ENCODE measurements around the gene RANBP3.
A peak's percentile ranks its signal among the peaks of the same experiment; 100 is the strongest.
"Not testable (repeated sequence)": the region's sequence is repeated elsewhere in the genome, so short reads cannot be mapped to it uniquely, and the experiment has no call there.

Gene RANBP3

DNA sequence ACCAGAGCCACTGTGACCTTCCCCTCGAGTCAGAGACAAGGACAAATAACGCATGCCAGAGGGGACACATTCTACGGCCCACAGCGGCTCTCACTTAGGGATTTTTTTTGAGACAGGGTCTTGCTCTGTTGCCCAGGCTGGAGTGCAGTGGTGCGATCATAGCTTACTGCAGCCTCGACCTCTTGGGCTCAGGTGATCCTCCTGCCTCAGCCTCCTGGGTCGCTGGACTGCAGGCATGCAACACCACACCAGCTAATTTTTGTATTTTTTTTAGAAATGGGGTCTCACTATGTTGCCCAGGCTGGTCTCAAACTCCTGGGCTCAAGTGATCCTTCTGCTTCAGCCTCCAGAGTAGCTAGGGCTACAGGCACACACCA is 28.1 kb upstream of the RANBP3 start:
- not testable (repeated sequence) for DNase-seq (ENCODE audit: low read depth)

DNA sequence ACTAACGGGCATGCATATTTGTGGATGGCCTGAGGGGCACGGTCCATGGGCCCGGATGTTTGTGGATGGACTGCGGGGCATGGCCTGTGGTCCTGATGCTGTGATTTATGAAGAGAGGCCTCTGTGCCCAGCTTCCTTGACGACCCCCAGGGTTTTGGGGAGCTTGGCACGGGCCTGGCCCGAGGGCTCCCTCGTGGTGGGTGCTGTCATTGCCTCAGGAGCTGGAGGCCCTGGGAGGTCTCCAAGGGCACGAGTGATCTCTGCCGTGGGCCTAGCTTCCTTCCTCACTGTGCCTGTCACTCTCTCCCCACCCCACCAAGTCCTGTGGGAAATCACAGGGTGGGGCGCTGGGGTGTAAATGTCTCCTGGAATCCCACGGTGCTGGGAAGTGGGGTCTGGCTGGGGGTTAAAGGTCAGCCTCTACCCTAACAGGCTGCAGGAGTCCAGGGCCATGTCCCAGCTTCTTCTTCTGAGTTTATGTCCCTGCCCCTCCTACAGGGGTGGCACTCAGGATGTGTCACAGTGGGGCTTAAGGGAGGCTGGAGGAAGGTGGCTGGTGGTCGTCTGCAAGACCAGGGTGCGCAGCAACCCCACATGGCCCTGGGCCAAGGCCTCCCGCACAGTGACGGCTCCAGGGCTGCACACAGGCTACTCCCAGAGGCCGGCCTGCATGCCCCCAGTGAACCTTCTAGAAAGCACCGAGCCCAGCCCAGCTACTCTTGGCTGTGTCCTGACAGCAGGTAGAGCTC is 27.6 kb upstream of the RANBP3 start:
- no peak for DNase-seq (ENCODE audit: low read depth)

DNA sequence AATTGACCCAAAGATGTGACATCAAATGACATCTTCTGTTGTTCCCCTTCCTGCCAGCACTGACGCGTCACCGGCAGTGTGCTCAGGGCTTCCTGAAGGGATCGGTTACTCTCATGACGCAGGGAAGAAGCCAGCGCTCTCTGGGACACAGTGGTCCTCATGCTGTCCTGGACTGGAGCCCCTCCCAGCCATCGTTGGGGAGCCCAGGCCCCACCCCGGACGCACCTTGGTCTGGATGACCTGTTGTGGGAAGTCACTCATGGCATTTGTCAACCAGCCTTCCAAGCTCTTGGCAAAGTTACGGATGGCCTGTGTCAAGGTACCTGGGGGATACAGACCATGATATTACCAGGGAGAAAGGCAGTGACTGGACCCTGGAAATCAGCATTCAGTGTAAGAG is 26.0 kb upstream of the RANBP3 start:
- DNase-seq (ENCODE audit: low read depth) = no peak

DNA sequence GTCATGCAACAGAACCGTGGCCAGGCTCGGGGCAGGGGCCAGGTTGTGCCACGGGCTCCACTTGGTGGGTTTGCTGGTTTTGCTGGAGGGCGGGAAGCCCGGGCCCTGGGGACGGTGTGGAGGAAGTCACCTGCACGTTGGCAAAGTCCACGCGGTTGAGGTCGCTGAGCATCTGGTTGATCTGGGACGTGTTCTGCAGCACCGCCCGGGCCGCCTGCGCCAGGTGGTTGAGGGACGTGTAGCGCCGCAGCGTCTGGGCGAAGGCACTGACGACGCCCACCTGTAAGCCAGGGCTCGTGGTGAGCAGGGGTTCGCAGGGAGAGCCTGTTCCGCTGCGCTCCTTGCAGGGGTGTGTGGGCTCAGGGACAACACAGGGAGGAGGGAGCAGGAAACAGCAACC is 24.7 kb upstream of the RANBP3 start:
- no peak for DNase-seq (ENCODE audit: low read depth)

DNA sequence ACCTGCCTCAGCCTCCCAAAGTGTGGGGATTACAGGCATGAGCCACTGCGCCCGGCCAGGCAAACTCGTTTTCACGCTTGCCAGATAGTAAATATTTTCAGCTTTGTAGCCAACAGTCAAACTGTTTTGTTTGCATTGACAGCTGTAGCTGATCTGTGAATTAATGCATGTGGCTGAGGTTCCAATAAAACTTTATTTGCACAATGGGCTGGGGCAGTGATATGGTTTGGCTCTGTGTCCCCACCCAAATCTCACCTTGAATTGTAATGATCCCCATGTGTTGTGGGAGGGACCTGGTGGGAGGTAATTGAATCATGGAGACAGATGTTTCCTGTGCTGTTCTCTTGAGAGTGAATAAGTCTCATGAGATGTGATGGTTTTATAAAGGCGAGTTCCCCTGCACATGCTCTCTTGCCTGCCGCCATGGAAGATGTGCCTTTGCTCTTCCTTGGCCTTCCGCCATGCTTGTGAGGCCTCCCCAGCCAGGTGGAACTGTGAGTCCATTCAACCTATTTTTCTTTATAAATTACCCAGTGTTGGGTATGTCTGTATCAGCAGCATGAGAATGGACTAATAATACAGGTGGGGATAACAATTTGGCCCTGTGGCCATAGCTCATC is 22.4 kb upstream of the RANBP3 start:
- DNase-seq (ENCODE audit: low read depth) = no peak

DNA sequence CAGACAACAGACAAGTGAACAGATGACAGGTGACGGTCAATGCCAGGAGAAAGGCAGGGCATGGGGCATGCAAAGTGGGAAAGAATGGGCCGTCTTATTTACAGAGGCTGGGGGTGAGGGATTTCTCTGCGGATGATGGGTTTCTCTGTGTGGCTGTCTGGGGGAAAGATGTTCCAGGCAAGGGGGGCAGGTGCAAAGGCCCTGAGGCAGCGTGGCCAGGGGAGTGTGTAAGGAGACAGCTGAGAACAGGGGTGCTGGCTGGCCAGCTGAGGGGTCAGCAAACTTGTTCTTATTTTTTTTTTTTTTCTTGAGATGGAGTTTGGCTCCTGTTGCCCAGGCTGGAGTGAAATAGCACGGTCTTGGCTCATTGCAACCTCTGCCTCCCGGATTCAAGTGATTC is 21.8 kb upstream of the RANBP3 start:
- no peak for DNase-seq (ENCODE audit: low read depth)

DNA sequence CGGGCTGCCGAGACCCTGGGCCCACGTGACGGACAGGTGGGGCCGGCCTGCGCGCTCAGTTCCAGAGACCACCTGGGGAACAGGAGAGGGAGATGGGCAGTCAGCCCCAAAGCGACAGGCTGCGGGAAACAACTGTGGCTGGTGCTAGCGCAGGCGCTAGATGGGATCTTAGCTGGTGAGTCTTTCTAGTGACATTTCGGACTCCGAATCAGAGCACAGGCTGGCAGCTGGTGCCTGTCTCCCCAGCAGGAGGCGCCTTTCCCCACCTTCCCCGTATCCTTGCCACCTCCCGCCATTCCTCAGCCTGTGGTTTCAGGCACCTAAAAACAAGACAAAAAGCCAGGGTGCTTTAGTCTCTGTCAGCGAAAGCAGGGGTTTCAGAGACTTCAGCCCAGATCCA is 19.4 kb upstream of the RANBP3 start:
- DNase-seq (ENCODE audit: low read depth) = no peak

DNA sequence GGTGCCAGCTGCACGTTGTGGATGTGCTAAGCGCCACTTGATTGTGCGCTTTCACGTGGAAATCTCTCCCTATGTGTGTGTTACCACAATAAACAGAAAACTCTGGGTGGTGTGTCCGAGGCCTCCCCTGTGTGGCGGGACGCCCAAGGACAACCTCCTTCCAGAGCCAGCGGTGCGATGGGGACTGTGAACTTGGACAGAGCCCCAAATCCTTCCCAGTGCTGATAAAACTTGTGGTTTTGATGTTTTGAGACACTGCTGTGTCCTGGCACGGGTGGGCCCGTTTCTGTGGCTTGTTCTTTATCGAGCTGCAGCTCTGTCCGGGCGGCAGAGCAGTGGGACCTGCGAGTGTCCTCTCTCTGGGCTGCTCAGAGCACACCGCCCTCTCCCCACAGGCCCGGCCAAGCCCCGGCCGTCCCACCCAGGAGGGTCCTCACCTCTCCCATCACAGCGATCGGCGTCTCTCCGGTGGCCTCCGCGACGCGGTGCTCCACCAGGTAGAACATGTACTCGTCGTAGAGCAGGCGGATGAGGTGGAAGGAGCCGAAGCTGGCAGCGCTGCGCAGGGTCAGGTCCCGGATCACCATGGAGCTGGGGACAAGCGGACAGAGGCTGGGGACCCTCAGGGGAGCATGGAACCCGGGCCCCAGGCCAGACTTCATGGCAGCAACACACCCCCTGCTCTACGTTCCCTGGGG is 18.8 kb upstream of the RANBP3 start:
- DNase-seq (ENCODE audit: low read depth) = no peak

DNA sequence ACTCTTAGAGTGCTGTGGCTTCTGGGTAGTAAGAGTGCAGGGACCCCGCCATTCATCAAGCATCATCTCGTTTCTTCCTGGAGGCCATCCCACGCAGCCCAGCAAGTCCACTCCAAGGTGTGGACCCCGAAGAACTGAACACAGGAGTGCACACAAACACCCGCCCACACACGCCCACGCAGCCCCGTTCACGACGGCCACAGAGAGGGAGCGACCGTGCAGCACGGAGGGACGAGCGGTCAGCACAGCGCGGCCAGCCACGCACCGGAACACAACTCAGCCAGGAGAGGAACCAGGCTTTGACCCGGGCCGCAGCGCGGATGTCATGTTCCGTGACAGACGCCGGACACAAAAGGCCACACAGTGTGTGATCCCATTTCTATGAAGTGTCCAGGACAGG is 18.2 kb upstream of the RANBP3 start:
- no peak for DNase-seq (ENCODE audit: low read depth)

DNA sequence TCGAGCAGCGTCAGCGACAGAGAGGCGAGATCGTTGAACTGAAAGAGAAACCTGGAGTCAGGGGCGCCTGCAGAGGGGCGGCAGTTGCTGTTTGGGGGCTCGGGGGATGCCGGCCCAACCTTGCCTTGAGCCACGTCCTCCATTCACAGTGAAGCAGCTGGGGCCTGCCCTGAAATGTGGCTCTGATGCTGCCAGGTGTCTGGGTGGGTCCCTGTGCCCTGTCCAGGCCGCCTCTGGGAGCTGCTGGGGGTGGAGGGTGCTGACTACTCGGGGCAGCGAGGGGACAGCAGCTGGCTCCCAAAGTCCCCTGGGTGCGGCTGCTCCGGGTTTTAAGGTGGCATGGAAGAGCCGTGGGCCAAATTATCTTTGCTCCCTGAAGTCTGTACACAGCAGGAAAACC is 17.7 kb upstream of the RANBP3 start:
- no peak for DNase-seq (ENCODE audit: low read depth)

DNA sequence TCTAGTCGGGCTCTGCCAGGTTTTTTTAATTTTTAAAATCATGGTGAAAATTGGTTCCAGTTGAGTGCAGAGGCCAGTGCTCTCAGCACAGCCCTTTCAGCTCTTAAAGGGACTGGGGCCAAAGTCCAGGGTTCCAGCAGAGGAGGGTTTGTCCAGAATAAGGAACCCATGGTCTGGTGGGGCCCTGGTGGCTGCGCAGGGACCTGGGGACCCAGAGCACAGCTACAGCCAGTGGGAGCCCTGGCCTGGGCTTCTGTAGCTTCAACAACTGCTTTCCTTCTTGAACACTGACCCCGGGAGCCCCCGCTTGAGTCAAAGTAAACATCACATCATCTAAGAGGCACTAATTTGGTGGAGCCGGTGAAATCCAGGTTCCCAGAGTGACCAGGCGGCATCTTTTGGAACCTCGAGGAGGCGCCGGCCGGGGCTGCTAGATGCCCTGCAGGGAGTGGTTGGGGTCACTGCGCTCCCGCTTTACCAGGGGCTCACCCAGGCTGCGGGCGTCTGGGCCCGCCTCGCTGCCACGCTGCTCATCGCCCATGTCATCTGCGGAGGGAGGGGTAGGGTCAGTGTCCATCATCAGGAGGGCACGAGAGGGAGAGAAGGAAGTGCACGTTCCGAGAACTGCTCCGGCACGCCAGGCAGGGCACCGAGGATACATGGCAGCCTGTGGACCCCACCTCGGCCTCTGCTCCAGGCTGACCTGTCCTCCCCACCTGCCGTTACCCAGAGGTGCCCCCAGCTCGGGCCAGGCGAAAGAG is 16.6 kb upstream of the RANBP3 start:
- DNase-seq (ENCODE audit: low read depth) = no peak

DNA sequence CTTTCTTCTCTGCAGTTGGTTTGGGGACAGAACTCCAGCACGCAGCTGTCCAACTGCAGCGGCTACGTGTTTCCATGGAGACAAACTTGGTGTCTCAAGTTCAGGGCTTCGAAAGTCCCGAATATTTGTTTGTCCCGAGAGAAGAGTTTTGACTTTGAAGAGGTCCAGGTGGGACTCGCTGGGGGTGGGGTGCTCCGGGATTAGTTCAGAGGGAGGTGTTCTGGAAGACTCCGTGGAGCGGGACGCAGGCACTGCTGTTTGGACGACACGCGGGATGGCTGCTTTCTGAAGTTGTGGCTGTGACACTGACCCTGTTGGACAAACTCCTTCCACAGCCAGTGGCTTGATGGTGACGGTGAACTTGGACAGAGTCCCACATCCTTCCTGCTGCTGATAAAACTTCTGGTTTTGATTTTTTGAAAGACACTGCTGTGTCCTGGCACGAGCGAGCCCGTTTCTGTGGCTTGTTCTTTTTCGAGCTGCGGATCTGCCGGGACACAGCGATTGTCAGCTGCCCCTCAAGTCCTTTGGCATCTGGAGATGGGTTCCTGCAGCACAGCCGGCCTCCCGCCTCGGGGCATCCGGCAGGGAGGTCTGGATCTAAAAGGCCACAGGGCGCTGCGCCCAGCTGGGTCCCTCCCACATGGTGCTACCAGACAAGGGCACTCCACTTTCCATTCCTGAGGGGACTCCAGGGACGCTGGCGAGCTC is 15.9 kb upstream of the RANBP3 start:
- no peak for DNase-seq (ENCODE audit: low read depth)

DNA sequence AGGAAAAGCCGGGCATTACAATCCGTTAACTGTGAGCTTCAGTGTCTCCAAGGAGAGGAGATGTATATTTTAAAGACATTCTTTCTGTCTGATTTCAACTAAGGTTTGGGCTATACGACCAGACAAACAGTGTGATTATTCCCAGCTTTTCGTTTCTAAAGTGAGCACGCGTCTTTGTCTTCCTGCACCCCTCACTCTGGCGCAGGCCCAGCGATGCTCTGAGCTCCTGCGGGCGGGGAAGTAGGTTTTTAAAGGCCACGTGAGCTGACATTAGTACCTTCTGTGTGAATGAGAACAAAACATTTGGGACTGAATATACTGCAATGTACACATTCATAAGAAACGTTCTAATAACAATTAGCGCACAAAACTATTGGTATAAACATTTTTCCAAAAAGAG is 15.3 kb upstream of the RANBP3 start:
- no peak for DNase-seq (ENCODE audit: low read depth)

DNA sequence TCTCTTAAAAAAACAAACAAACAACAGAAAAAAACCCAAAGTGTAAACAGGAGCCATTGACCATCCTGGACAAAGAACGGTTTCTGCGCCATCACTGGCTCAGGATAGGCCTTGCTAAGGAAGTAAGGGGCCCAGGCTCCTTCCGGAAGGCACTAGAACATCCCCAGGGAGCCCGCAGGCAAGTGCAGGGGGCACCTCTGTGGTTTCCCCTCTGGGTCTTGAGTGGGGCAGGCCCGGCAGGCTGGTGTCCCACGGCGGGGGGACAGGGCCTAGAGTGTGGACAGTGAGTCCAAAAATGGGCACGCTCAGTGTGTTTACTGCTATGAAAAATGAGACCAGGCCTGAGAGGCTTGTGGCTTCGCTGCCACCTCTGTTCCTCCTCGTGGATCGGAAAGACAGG is 14.8 kb upstream of the RANBP3 start:
- no peak for DNase-seq (ENCODE audit: low read depth)

DNA sequence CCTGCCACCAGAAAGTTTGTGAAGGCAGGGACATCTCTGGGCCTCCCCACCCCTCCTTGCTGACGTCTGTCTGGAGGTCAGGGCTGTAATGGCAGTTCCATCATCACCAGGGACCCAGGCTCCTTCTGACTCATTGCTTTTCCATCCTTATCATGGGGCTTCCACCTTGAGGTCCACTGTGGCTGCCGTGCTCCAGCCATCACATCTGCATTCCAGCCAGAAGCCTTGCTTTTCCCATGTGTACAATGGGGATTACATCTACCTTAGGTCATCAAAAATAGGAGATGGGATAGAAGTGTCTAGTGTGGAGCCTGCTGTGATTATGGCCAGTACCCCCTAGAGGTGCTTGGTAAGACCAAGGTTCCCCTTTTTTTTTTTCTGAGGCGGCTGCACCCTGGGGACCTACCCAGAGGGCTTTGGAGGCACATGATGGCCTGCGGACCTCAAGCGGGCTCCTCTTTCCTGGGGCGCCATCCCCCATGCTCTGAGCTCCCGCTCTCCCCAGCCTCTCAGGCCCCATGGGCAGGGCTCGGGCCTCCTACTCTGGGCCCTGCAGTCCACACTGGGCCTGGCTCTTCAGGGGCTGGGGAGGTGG is 13.4 kb upstream of the RANBP3 start:
- no peak for DNase-seq (ENCODE audit: low read depth)

DNA sequence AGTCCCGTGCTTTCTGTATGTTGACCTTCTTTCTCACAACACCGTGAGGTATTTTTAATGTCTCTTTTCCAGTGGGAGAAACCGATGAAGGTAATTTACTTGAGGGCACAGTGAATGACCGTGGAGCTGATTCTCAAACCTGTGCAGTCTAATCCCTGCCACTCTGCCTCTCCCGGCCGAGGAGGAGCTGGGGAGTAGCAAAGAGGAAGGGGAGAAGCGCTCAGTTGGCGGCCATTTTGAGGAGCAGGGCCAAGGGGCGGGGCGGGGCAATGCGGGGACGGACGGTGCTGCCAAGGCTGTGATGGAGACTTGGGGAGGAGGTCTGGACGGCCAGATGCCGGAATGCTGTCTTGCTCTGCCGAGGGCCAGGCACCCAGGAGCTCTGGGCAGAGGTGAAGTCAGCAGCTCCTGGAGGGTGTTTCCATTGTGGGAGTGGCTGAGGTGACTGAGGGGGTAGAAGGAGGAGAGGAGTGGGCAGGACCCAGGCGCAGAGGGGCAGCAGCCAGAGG is 12.4 kb upstream of the RANBP3 start:
- no peak for DNase-seq (ENCODE audit: low read depth)

DNA sequence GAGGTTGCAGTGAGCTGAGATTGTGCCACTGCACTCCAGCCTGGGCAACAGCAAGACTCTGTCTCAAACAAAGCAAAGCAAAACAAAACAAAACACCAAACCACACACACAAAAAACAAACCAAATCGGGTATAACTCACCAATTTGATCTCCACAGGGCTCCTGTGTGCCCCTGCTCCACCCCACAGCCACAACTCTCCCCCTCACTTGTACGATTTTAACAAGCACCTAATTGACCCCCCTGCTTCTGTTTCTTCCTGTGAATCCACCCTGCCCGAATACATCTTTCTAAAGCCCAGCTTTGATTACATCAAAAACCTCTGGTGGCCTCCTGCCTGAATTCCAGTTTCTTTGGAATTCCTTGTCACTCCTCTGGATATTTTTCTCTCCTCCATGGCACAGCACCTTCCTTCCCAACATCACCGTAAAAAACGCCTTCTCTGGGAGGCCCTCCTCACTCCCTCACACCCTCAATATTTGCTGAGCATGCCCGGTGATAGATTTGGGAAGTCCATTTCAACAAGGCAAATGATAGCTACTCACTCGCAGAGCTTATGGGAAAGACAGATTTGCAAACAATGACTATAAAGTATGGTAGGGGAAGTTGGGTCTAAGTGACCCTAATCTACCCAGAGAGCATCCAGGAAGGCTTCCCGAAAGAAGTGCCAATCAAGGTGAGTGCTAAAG is 11.6 kb upstream of the RANBP3 start:
- DNase-seq (ENCODE audit: low read depth) = no peak

DNA sequence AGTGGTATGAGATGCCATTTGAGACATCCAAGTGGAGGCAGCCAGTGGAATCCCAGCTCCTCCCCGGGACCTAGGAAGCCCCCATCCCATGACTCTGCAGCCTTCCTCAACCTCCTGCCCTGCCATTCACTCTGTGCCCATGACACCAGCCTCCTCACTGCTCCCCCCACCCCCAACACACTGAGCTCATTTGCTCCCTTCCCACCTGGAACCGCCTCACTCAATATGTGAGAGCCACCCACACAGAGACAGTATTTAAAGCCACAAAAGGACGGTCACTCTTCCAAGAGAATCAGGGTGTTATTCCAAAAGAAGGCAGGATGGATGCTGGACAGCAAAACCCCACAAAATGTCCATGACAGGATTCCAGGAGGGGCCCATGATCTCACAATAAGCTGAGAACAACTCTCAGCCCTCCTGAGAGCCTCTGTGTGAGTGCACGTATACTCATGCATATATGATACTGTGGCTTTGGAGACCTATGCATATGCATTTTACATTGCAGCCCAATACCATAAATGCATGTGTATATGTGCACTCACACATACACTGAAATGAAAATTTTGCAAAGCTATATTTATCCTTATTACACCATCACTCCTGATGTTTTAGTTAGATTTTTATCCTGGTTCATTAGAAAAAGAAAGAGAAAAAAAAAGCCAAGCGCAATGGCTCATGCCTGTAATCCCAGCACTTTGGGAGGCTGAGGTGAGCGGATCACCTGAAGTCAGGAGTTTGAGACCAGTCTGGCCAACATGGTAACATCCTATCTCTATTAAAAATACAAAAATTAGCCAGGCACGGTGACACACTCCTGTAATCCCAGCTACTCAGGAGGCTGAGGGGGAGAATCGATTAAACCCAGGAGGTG is 10.8 kb upstream of the RANBP3 start:
- no peak for DNase-seq (ENCODE audit: low read depth)

DNA sequence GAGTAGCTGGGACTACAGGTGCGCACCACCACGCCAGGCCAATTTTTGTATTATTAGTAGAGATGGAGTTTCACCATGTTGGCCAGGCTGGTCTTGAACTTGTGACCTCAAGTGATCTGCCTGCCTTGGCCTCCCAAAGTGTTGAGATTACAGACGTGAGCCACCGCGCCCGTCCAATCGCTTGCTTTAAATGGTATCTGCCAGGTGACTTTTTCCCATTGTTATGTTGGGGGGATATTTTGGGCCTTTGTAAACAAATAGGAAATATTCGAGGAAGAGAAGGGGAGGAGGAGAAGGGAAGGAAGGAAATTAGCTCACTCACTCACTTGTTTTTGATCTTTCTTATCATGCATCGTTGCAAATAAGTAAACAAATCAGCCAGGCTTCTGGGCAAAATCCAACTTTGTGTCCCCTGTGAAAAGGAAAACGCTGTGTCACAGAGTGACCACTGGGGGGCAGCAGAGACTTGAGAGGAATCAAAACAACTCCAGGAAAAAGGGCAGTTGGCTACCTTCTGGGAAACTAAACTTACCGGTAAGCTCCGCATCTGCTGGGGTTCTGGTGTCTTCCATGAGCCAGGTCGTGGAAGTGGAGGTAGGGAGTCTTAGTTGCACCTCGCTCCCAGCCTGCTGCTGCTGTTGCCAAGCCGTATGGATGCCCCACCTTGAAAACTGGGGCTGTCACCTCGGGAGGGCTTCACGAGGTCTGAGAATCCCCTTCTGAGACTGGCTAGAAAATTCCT is 9.3 kb upstream of the RANBP3 start:
- peak; percentile 57 for DNase-seq (ENCODE audit: low read depth)
